CD8-positive, alpha-beta memory T cell (primary cell): ENCODE data around the gene GNA15. TPM values are rescaled to one million over a fixed set of nuclear protein-coding genes. Genes with fewer than 3 reads are reported as not detected.

Experiments used
- CTCF ChIA-PET: fragments of 350-600 bp; sonication (Branson Sonifier 250); formaldehyde crosslinking; loops from one replicate; lab custom pipeline; 2021; ENCODE audit warnings: antibody characterized with exemption; lab: Charles Lee
- POLR2A ChIA-PET: fragments of 350-600 bp; sonication (Branson Sonifier 250); formaldehyde crosslinking; loops from one replicate; lab custom pipeline; 2021; ENCODE audit warnings: antibody characterized with exemption; lab: Charles Lee
- DNase-seq, 5 donors: peaks; one replicate each; pipeline versions ENCODE4 v3.0.0 to v3.0.0-alpha.2; 2020 to 2022; ENCODE audit warnings: mixed read lengths in 1 of 5
- H3K27ac ChIP-seq: one replicate; pipeline ENCODE4 v1.7.0; 2013; ENCODE audit warnings: low read depth, mild to moderate bottlenecking, low read length, moderate library complexity
- H3K27me3 ChIP-seq: 2 replicates; pipeline ENCODE4 v1.7.0; 2013; ENCODE audit warnings: low read length, mild to moderate bottlenecking; ENCODE audit not compliant: insufficient read depth, poor library complexity, severe bottlenecking
- H3K36me3 ChIP-seq: 2 replicates; pipeline ENCODE4 v1.7.0; 2013; ENCODE audit warnings: mild to moderate bottlenecking, low read length, moderate library complexity; ENCODE audit not compliant: insufficient read depth
- H3K4me1 ChIP-seq: 2 replicates; pipeline ENCODE4 v1.7.0; 2013; ENCODE audit warnings: mild to moderate bottlenecking, low read length, moderate library complexity; ENCODE audit not compliant: insufficient read depth
- H3K4me3 ChIP-seq: 2 replicates; pipeline ENCODE4 v1.7.0; 2013; ENCODE audit warnings: mild to moderate bottlenecking, low read length
- H3K9me3 ChIP-seq: 2 replicates; pipeline ENCODE4 v1.7.0; 2013; ENCODE audit warnings: mild to moderate bottlenecking, low read length
- H3K27ac Mint-ChIP-seq, 8 donors: one replicate each; pipeline ENCODE4 v1.8.0; 2020 to 2021; ENCODE audit warnings: mixed read lengths in 8 of 8, mild to moderate bottlenecking in 6 of 8, inconsistent platforms in 3 of 8, moderate library complexity in 3 of 8
- H3K27me3 Mint-ChIP-seq, 2 donors: one replicate each; pipeline ENCODE4 v1.8.0; 2020 to 2021; ENCODE audit warnings: mixed read lengths in 2 of 2, mild to moderate bottlenecking in 1 of 2, moderate library complexity in 1 of 2
- H3K36me3 Mint-ChIP-seq, 3 donors: one replicate each; pipeline ENCODE4 v1.8.0; 2020 to 2021; ENCODE audit warnings: mixed read lengths in 3 of 3, inconsistent platforms in 1 of 3, mild to moderate bottlenecking in 1 of 3
- H3K4me1 Mint-ChIP-seq, 3 donors: one replicate each; pipeline ENCODE4 v1.8.0; 2020 to 2021; ENCODE audit warnings: mixed read lengths in 3 of 3, inconsistent platforms in 1 of 3, mild to moderate bottlenecking in 1 of 3
- H3K4me3 Mint-ChIP-seq, 7 donors: one replicate each; pipeline ENCODE4 v1.8.0; 2020 to 2021; ENCODE audit warnings: mixed read lengths in 7 of 7, mild to moderate bottlenecking in 6 of 7, moderate library complexity in 4 of 7, inconsistent platforms in 2 of 7
- H3K9me3 Mint-ChIP-seq, 5 donors: one replicate each; pipeline ENCODE4 v1.8.0; 2020 to 2022; ENCODE audit warnings: mixed read lengths in 5 of 5, mild to moderate bottlenecking in 3 of 5, moderate library complexity in 2 of 5, inconsistent platforms in 1 of 5
- polyA plus RNA-seq: library from polyadenylated mRNA; unstranded; fragments of 300-500 nt; fragmentation: Illumina TruSeq; gene quantifications from one replicate; pipeline ENCODE4 v1.2.3, GENCODE V29; 2021
- total RNA-seq, 2 experiments: library from RNA; stranded (reverse); gene quantifications; one replicate each; pipeline ENCODE4 v1.2.3, GENCODE V29; 2021

Gene GNA15
- total and polyA plus RNA-seq, 3 experiments from 2014 or later: 0.59 to 3.9 (median 2.6) TPM

DNA sequence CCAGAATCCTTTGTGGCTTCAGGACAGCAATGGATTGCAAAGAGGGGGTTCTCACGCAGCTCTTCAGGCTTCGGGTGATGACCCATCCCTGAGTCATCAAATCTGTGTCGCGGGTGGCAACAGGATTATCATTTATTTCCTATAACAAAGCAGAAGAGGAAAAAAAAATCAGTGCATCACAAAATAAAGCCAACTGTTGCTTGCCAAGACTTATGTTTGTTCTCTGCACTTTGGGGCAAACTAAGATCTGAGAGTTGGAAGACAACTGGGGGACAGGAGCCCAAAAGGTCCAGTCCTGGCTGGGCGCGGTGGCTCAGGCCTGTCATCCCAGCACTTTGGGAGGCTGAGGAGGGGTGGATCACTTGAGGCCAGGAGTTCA is 6.4 kb downstream of the GNA15 start:
- H3K27me3 Mint-ChIP-seq: no peaks in the 10 kb centered on the region
- no peak overlapping the region for H3K4me3 Mint-ChIP-seq
- peaks cover 4 to 13% (median 9%) of the 10 kb centered on the region in 3 donors for H3K4me1 Mint-ChIP-seq
- H3K27ac Mint-ChIP-seq: peak overlapping the region in 7 of 8 donors; percentile 46 to 88 (median 72)
- Histone ChIP-seq H3K36me3 (no peaks in the 10 kb centered on the region), H3K4me1 (no peaks in the 10 kb centered on the region), H3K4me3 (no peak overlapping the region), H3K27me3 (no peaks in the 10 kb centered on the region), H3K9me3 (no peaks in the 10 kb centered on the region), H3K27ac (no peak overlapping the region)
- no peaks in the 10 kb centered on the region for H3K36me3 Mint-ChIP-seq
- H3K9me3 Mint-ChIP-seq: peaks cover 0 to 2% (median 0%) of the 10 kb centered on the region in 5 donors
- ChIA-PET CTCF (interaction anchor here (1.0 to 5.5 kb wide), 4 partner anchors 12 to 67 kb away, joined by 3 to 20 read pairs (median 4); no protein-coding TSS in a partner anchor), POLR2A (no interaction called here)
- no peak for DNase-seq

DNA sequence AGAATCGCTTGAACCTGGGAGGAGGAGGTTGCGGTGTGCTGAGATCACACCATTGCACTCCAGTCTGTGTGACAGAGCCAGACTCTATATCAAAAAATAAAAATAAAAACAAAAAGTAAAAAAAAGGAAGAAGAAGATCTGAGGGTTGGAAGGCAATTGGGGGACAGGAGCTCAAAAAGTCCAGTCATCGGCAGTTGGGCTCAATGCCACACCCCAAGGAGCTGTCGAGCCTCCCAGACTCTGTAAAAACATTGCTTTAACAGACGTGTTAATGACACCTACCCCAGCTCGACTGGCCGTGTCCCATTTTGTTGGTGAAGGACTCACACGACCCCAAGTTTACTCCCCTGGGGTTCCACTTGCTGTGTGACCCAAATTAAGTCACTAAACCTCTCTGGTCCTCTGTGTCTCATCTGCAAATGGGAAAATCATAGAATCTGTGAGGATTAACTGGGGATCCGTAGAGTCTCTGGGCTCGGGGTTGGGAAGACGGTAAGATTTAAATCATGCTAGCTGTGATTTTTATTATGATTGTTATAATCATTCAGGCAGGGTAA is 7.0 kb downstream of the GNA15 start:
- POLR2A ChIA-PET: no interaction called here
- H3K27me3 Mint-ChIP-seq: no peaks in the 10 kb centered on the region
- peak overlapping the region in 5 of 8 donors; percentile 46 to 85 (median 68) for H3K27ac Mint-ChIP-seq

DNA sequence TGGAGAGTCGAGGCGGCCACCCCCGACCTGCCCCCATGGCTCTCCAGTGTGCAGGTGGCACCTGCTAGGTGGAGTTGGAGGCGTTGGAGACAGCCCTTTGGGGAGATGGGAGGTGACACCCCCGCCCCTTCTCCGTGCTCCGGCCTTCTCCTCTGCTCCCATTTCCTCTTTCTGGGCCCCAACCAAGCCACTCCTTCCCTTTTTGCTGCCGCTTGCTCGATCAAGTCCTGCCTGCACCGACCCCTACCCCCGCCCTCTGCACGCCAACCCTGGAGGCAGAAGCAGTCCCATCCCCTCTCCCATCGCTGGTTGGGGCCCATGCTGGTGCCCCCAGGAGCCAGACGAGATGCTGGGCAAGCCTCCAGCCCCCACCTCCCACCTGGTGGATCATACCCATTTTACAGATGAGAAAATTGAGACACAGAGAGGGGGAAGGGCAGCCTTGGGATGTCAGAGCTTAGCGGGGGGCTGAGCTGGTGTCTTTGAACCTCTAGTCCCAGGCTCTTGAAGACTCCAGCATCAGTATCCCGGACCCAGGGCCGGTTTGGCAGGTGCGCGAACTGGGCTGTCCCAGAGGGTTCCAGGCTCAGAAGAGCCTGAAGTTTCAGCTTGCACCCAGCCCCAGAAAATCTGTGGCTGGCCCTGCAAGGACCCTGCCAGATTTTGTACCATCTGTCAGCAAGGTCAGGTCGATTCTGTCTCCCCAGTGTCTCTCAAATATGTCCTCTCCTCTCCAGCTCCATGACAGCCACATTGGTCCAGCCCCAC is 10.3 kb downstream of the GNA15 start:
- H3K4me1 Mint-ChIP-seq: peaks cover 5 to 9% (median 7%) of the 10 kb centered on the region in 3 donors
- Histone ChIP-seq H3K4me1 (no peaks in the 10 kb centered on the region), H3K27me3 (no peaks in the 10 kb centered on the region), H3K27ac (no peak overlapping the region), H3K36me3 (no peaks in the 10 kb centered on the region), H3K9me3 (no peaks in the 10 kb centered on the region), H3K4me3 (no peak overlapping the region)
- peak overlapping the region in 1 of 7 donors; percentile 61 for H3K4me3 Mint-ChIP-seq
- no peaks in the 10 kb centered on the region for H3K9me3 Mint-ChIP-seq
- H3K36me3 Mint-ChIP-seq: no peaks in the 10 kb centered on the region
- no peaks in the 10 kb centered on the region for H3K27me3 Mint-ChIP-seq
- ChIA-PET CTCF (interaction anchor here (1.0 to 5.5 kb wide), 6 partner anchors 12 to 196 kb away, joined by 3 to 20 read pairs (median 4); no protein-coding TSS in a partner anchor), POLR2A (no interaction called here)
- no peak for DNase-seq
- peak overlapping the region in 2 of 8 donors; percentile 72 to 74 for H3K27ac Mint-ChIP-seq

More for the DNA sequence above, 7.0 kb downstream of the GNA15 start:
- Mint-ChIP-seq H3K4me1 (peaks cover 4 to 13% (median 9%) of the 10 kb centered on the region in 3 donors), H3K9me3 (peaks cover 0 to 2% (median 0%) of the 10 kb centered on the region in 5 donors), H3K4me3 (no peak overlapping the region), H3K36me3 (no peaks in the 10 kb centered on the region)
- no peaks in the 10 kb centered on the region for H3K9me3 ChIP-seq
- no peak for DNase-seq
- H3K36me3 ChIP-seq: no peaks in the 10 kb centered on the region
- no peaks in the 10 kb centered on the region for H3K27me3 ChIP-seq
- H3K27ac ChIP-seq: no peak overlapping the region
- H3K4me1 ChIP-seq: no peaks in the 10 kb centered on the region
- CTCF ChIA-PET: interaction anchor here (1.5 to 5.5 kb wide), 2 partner anchors 12 to 22 kb away, joined by 5 to 20 read pairs; no protein-coding TSS in a partner anchor
- H3K4me3 ChIP-seq: no peak overlapping the region

DNA sequence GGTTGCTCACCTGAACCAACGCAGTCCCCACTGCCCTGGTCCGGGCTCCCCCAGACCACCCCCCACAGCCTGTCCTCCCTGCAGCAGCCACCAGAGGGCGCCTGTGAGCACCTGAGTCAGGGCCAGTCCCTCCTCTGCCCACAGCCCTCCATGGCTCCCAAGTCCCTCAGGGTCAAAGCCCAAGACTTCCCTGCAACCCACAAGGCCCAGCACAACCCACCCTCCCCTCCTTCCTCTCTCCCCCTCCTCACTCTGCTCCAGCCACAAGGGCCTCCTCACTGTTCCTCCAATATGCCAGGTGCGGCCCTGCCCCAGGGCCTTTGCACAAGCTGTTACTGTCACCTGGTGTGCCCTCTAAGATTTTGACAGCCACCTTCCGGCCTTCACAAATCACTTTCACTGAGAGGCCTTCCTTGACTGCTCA is 10.9 kb downstream of the GNA15 start:
- Mint-ChIP-seq H3K4me1 (peaks cover 5 to 9% (median 7%) of the 10 kb centered on the region in 3 donors), H3K27me3 (no peaks in the 10 kb centered on the region), H3K27ac (peak overlapping the region in 2 of 8 donors; percentile 69 to 72), H3K9me3 (no peaks in the 10 kb centered on the region), H3K36me3 (no peaks in the 10 kb centered on the region), H3K4me3 (no peak overlapping the region)
- no peak overlapping the region for H3K4me3 ChIP-seq
- DNase-seq: peak; percentile 47 to 80 (median 57)
- no peak overlapping the region for H3K27ac ChIP-seq
- H3K27me3 ChIP-seq: no peaks in the 10 kb centered on the region
- no peaks in the 10 kb centered on the region for H3K36me3 ChIP-seq
- H3K9me3 ChIP-seq: no peaks in the 10 kb centered on the region
- CTCF ChIA-PET: interaction anchor here (1.0 to 2.2 kb wide), 7 partner anchors 11 to 64 kb away, joined by 3 to 9 read pairs (median 4); no protein-coding TSS in a partner anchor
- H3K4me1 ChIP-seq: no peaks in the 10 kb centered on the region
- POLR2A ChIA-PET: no interaction called here

DNA sequence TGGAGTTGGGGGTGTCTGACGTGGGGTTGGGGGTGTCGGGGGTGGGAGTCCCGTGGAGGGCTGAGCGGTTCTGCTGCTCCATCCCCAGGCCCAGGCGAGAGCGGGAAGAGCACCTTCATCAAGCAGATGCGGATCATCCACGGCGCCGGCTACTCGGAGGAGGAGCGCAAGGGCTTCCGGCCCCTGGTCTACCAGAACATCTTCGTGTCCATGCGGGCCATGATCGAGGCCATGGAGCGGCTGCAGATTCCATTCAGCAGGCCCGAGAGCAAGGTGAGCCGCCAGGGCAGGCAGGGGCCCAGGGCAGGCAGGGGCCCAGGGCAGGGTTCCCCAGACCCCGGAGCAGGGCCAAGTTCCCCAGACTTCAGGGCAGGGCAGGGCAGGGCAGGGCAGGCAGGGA is 12.7 kb downstream of the GNA15 start:
- no peaks in the 10 kb centered on the region for H3K9me3 Mint-ChIP-seq
- no peak overlapping the region for H3K4me3 ChIP-seq
- H3K36me3 Mint-ChIP-seq: no peaks in the 10 kb centered on the region
- H3K27me3 ChIP-seq: no peaks in the 10 kb centered on the region
- ChIA-PET POLR2A (no interaction called here), CTCF (no interaction called here)
- no peaks in the 10 kb centered on the region for H3K9me3 ChIP-seq
- no peak for DNase-seq
- H3K4me3 Mint-ChIP-seq: no peak overlapping the region
- H3K4me1 Mint-ChIP-seq: peaks cover 0 to 4% (median 1%) of the 10 kb centered on the region in 3 donors
- H3K27me3 Mint-ChIP-seq: no peaks in the 10 kb centered on the region
- no peaks in the 10 kb centered on the region for H3K4me1 ChIP-seq
- no peak overlapping the region for H3K27ac ChIP-seq
- peak overlapping the region in 1 of 8 donors; percentile 38 for H3K27ac Mint-ChIP-seq
- H3K36me3 ChIP-seq: no peaks in the 10 kb centered on the region

DNA sequence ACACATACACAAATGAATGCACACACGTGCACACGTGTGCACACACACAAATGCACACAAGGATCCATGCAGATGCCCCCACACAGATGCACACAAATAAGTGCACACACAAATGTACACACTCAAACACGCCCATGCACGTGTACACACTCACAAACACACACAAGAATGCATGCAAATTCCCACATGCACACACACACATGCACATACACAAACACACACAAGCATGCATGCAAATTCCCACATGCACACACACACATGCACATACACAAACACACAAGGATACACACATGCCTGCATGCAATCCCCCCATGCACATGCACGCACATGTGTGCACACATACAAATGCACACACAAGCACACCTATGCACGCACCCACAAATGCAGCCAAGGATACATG is 13.3 kb downstream of the GNA15 start:
- peaks cover 0 to 4% (median 1%) of the 10 kb centered on the region in 3 donors for H3K4me1 Mint-ChIP-seq
- H3K9me3 ChIP-seq: no peaks in the 10 kb centered on the region
- H3K9me3 Mint-ChIP-seq: no peaks in the 10 kb centered on the region
- no peak overlapping the region for H3K4me3 ChIP-seq
- H3K36me3 ChIP-seq: no peaks in the 10 kb centered on the region
- no peaks in the 10 kb centered on the region for H3K27me3 ChIP-seq
- H3K36me3 Mint-ChIP-seq: no peaks in the 10 kb centered on the region
- no peak for DNase-seq
- H3K4me3 Mint-ChIP-seq: no peak overlapping the region
- H3K4me1 ChIP-seq: no peaks in the 10 kb centered on the region
- ChIA-PET POLR2A (no interaction called here), CTCF (no interaction called here)
- no peaks in the 10 kb centered on the region for H3K27me3 Mint-ChIP-seq
- H3K27ac Mint-ChIP-seq: peak overlapping the region in 2 of 8 donors; percentile 76
- H3K27ac ChIP-seq: no peak overlapping the region

DNA sequence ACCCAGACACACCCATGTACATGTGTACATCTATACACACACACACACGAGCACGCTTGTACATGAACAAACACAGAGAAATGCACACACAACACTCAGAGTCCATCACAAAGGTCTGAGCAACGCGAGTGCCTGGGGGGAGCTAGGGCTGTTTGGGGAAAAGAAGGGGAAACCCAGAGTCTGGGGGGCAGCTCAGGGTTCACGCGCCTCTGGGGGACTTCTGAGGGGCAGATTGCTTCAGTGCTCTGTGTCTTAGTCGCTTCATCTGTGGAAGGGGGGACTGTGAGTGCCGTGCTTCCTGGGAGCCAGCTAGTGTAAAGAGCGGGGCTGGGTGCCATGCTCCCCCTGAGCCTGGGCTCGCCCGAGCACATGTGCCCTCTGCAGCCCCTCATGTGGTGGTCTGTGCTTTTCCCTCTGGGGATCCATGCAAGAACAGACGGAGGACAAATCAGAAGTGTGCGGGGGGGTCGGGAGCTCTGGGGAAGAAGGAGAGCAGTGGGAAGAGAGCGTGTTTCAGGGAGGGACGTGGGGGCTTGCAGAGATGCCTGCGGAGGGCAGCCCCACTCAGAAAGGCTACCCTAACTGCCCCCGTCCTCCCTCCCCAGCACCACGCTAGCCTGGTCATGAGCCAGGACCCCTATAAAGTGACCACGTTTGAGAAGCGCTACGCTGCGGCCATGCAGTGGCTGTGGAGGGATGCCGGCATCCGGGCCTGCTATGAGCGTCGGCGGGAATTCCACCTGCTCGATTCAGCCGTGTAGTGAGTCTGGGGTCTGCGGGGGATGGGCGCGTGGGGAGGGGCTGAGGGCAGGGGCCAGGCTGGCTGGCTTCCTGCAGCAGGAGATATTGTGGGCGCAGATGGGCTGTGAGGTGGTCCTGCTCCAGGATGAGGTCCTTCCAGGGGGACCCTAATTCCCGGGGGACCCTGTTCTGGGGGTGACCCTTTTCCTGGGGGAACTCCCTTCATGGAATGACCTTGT is 14.0 kb downstream of the GNA15 start:
- Histone ChIP-seq H3K4me1 (peaks cover 5% of the 10 kb centered on the region), H3K27ac (no peak overlapping the region), H3K9me3 (no peaks in the 10 kb centered on the region), H3K36me3 (no peaks in the 10 kb centered on the region), H3K27me3 (no peaks in the 10 kb centered on the region), H3K4me3 (no peak overlapping the region)
- peak overlapping the region in 2 of 8 donors; percentile 76 for H3K27ac Mint-ChIP-seq
- POLR2A ChIA-PET: no interaction called here
- no peaks in the 10 kb centered on the region for H3K9me3 Mint-ChIP-seq
- no peaks in the 10 kb centered on the region for H3K27me3 Mint-ChIP-seq
- no peak for DNase-seq
- peaks cover 0 to 4% (median 1%) of the 10 kb centered on the region in 3 donors for H3K4me1 Mint-ChIP-seq
- H3K36me3 Mint-ChIP-seq: no peaks in the 10 kb centered on the region
- no peak overlapping the region for H3K4me3 Mint-ChIP-seq
- CTCF ChIA-PET: no interaction called here
